ENCODE measurements around the gene CAMK2D.

DNA sequence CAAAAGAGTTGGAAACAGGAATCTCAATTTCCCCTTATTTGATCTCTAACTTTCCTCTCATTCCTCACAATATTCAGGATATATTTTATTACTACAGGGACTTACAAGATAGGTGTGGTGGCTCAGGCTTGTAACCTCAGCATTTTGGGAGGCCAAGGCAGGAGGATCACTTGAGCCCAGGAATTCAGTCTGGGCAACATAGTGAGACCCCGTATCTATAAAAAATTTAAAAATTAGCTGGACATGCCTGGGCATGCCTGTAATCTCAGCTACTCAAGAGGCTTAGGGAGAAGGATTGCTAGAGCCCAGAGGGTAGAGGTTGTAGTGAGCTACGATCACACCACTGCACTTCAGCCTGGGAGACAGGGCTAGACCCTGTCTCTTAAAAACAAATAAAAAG lies 200.4 kb downstream of the CAMK2D start:
- no peak for TF ChIP-seq POLR2AphosphoS5 (IDR thresholded peaks at IDR 0.05; ENCODE audit: borderline replicate concordance, low read depth, low read length)
- TF ChIP-seq FOXP2 (optimal IDR thresholded peaks at IDR 0.05; ENCODE audit: control extremely low read depth, extremely low read length, insufficient read depth): no peak
- TF ChIP-seq EZH2 (IDR thresholded peaks at IDR 0.05): no peak
